ENCODE data around the gene SRSF12.

Gene SRSF12

GRCh38 chr6:89082486-89082891, 35.4 kb downstream of the SRSF12 start:
- in situ Hi-C loops (cut with HindIII; ENCODE audit: low sequenced_read_pairs): no loop called here
- peak overlapping the region; percentile 93 for H3K4me3 ChIP-seq (ENCODE audit: low read depth, low read length)
- TF ChIP-seq, protein P1, sequence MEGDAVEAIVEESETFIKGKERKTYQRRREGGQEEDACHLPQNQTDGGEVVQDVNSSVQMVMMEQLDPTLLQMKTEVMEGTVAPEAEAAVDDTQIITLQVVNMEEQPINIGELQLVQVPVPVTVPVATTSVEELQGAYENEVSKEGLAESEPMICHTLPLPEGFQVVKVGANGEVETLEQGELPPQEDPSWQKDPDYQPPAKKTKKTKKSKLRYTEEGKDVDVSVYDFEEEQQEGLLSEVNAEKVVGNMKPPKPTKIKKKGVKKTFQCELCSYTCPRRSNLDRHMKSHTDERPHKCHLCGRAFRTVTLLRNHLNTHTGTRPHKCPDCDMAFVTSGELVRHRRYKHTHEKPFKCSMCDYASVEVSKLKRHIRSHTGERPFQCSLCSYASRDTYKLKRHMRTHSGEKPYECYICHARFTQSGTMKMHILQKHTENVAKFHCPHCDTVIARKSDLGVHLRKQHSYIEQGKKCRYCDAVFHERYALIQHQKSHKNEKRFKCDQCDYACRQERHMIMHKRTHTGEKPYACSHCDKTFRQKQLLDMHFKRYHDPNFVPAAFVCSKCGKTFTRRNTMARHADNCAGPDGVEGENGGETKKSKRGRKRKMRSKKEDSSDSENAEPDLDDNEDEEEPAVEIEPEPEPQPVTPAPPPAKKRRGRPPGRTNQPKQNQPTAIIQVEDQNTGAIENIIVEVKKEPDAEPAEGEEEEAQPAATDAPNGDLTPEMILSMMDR (IDR thresholded peaks at IDR 0.05; ENCODE audit: low read depth, low read length, missing control alignments): no peak
- no peak for DNase-seq (ENCODE audit: low read depth)

GRCh38 chr6:89081423-89082322, 36.2 kb downstream of the SRSF12 start:
- TF ChIP-seq, protein P1 (IDR thresholded peaks at IDR 0.05; ENCODE audit: low read depth, low read length, missing control alignments): no peak
- in situ Hi-C loops (cut with HindIII; ENCODE audit: low sequenced_read_pairs): no loop called here
- peak overlapping the region; percentile 93 for H3K4me3 ChIP-seq (ENCODE audit: low read depth, low read length)
- peak; percentile 95 for DNase-seq (ENCODE audit: low read depth)

DNA sequence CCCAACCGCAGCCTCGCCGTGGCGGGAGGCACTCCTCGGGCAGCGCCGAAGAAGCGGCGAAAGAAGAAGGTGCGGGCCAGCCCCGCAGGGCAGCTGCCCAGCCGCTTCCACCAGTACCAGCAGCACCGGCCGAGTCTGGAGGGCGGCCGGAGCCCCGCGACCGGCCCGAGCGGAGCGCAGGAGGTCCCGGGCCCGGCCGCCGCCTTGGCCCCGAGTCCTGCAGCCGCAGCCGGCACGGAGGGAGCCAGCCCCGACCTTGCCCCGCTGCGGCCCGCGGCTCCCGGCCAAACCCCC, 36.8 kb downstream of the SRSF12 start:
- in situ Hi-C loops (cut with HindIII; ENCODE audit: low sequenced_read_pairs): no loop called here

GRCh38 chr6:89080281-89081128, 37.4 kb downstream of the SRSF12 start, which contains the start of gene PNRC1:
TSS of gene PNRC1 (plus strand) at chr6:89080751. CDS start at chr6:89080895, 144 bp downstream.
- in situ Hi-C loops (cut with HindIII; ENCODE audit: low sequenced_read_pairs): no loop called here
- peak; percentile 98 for DNase-seq (ENCODE audit: low read depth)
- TF ChIP-seq, protein P1 (IDR thresholded peaks at IDR 0.05; ENCODE audit: low read depth, low read length, missing control alignments): no peak
- H3K4me3 ChIP-seq (ENCODE audit: low read depth, low read length): peak within 1 kb of the TSS; percentile 93

More for the DNA sequence above, 36.8 kb downstream of the SRSF12 start:
- H3K4me3 ChIP-seq (ENCODE audit: low read depth, low read length): peak overlapping the region; percentile 93
- TF ChIP-seq, protein P1 (IDR thresholded peaks at IDR 0.05; ENCODE audit: low read depth, low read length, missing control alignments): no peak
- no peak for DNase-seq (ENCODE audit: low read depth)

DNA sequence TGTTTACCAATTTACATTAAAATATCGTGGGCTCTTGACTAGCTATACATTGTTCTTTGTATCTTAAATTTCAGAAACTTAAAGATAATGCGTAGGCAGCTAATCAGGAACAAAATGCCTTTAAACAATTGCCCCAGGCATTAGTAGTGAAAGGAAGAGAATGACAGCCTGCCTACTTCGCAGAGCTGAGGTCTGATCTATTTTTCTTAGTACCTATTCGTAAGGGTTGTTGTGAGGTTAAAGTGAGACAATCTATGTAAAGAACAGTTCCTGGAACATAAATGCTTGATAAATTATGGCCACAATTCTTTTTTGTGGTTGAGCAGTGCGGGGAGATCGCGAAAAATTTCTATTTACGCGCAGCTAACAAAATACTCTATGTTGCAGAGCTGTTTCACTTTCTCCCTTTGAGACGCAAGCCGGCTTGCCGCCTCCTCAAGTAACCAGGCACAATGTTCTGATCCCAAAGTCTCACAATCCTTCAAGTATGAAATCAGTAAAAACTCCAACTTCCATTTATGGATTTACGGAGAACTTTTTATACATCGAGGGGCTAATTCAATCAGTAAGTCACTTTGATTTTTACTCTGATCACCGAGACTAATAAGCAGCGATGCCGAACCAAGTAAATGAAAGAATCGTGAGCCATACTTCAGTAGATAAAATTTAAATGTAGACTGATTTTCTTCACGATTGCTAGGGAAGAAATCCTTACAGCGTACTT, 38.2 kb downstream of the SRSF12 start:
- peak overlapping the region; percentile 93 for H3K4me3 ChIP-seq (ENCODE audit: low read depth, low read length)
- in situ Hi-C loops (cut with HindIII; ENCODE audit: low sequenced_read_pairs): no loop called here
- TF ChIP-seq, protein P1 (IDR thresholded peaks at IDR 0.05; ENCODE audit: low read depth, low read length, missing control alignments): no peak
- DNase-seq (ENCODE audit: low read depth): peak; percentile 44

- in situ Hi-C loops (cut with HindIII; ENCODE audit: low sequenced_read_pairs): no loop called here
- no peak for DNase-seq (ENCODE audit: low read depth)
- H3K4me3 ChIP-seq (ENCODE audit: low read depth, low read length): no peak overlapping the region
- TF ChIP-seq, protein P1 (IDR thresholded peaks at IDR 0.05; ENCODE audit: low read depth, low read length, missing control alignments): no peak
Measured at GRCh38 chr6:89073840-89074239, 44.0 kb downstream of the SRSF12 start.

All from astrocyte of the cerebellum (primary cell).